Thoracic aorta (tissue), 2 donors: ENCODE results near the gene SMAD1. TPM values are rescaled to one million over a fixed set of nuclear protein-coding genes. Genes with fewer than 3 reads are reported as not detected.

ENCODE experiments used
- ATAC-seq: fragments of 150-250 bp; one replicate; pipeline ENCODE4 v1.8.0; 2017; ENCODE audit warnings: low read depth; ENCODE audit not compliant: insufficient number of reproducible peaks, low FRiP score
- DNase-seq: peaks from one replicate; pipeline ENCODE4 v3.0.0-alpha.2; 2020; ENCODE audit warnings: low spot score
- H3K27ac ChIP-seq, 2 donors: fragments of 200-600 bp; sonication (generic); 1 replicate in 1 of 2; 2 replicates in 1 of 2; pipeline ENCODE4 v1.5.1; 2016; ENCODE audit warnings: mild to moderate bottlenecking in 2 of 2, moderate library complexity in 2 of 2
- H3K27me3 ChIP-seq: fragments of 200-600 bp; sonication (generic); replicated peaks from 2 replicates; pipeline ENCODE4 v1.6.0; 2016; ENCODE audit warnings: mild to moderate bottlenecking; ENCODE audit not compliant: insufficient read depth
- H3K36me3 ChIP-seq: fragments of 200-600 bp; sonication (generic); one replicate; pipeline ENCODE4 v1.5.1; 2016
- H3K4me1 ChIP-seq, 2 donors: fragments of 200-600 bp; sonication (generic); 1 replicate in 1 of 2; 2 replicates in 1 of 2; pipeline versions ENCODE4 v1.5.1 to v1.6.0; 2016; ENCODE audit warnings: low read depth in 2 of 2, mild to moderate bottlenecking in 1 of 2; ENCODE audit not compliant: control insufficient read depth in 1 of 2
- H3K4me3 ChIP-seq: fragments of 200-600 bp; sonication (generic); 2 replicates; pipeline ENCODE4 v1.5.1; 2016; ENCODE audit warnings: mild to moderate bottlenecking
- H3K9me3 ChIP-seq: fragments of 200-600 bp; sonication (generic); 2 replicates; pipeline ENCODE4 v1.5.1; 2016
- CTCF ChIP-seq: fragments of 200-600 bp; sonication (generic); IDR thresholded peaks from one replicate; pipeline ENCODE4 v1.5.1; 2019; ENCODE audit warnings: antibody characterized with exemption
- total RNA-seq, 2 donors: library from RNA; depleted of rRNA; stranded (reverse); fragments of >200 nt; gene quantifications; one replicate each; pipeline versions ENCODE4 v1.1.0 to v1.2.3, GENCODE V29; 2016

SMAD1 gene
- total RNA-seq, 2 donors from 2014 or later = 39.9 to 55.2 TPM

GRCh38 chr4:145551660-145552059 lies 70.0 kb downstream of the SMAD1 start:
- TF ChIP-seq CTCF = no peak
- Histone ChIP-seq H3K4me1 (no peaks in the 10 kb centered on the region), H3K9me3 (no peaks in the 10 kb centered on the region), H3K36me3 (peaks cover 9% of the 10 kb centered on the region), H3K4me3 (no peak overlapping the region), H3K27me3 (no peaks in the 10 kb centered on the region), H3K27ac (no peak overlapping the region)
- ATAC-seq (no peak), DNase-seq (no peak)

- Histone ChIP-seq H3K27ac (no peak overlapping the region), H3K27me3 (no peaks in the 10 kb centered on the region)
- no peak for ATAC-seq
Observed at GRCh38 chr4:145552181-145552822, 70.6 kb downstream of the SMAD1 start.

GRCh38 chr4:145553375-145553774 lies 71.7 kb downstream of the SMAD1 start:
- H3K27ac ChIP-seq = no peak overlapping the region
- no peak for TF ChIP-seq CTCF
- H3K27me3 ChIP-seq = no peaks in the 10 kb centered on the region
- H3K9me3 ChIP-seq = no peaks in the 10 kb centered on the region
- H3K4me1 ChIP-seq = no peaks in the 10 kb centered on the region
- no peak for DNase-seq
- no peak overlapping the region for H3K4me3 ChIP-seq
- ATAC-seq = no peak
- H3K36me3 ChIP-seq = peaks cover 2% of the 10 kb centered on the region

More at GRCh38 chr4:145552181-145552822, 70.6 kb downstream of the SMAD1 start:
- Histone ChIP-seq H3K9me3 (no peaks in the 10 kb centered on the region), H3K4me3 (no peak overlapping the region), H3K4me1 (no peaks in the 10 kb centered on the region), H3K36me3 (peaks cover 5% of the 10 kb centered on the region)
- TF ChIP-seq CTCF = no peak
- no peak for DNase-seq

- DNase-seq (no peak), ATAC-seq (no peak)
- H3K4me3 ChIP-seq = no peak overlapping the region
- H3K4me1 ChIP-seq = no peaks in the 10 kb centered on the region
- H3K9me3 ChIP-seq = no peaks in the 10 kb centered on the region
- H3K27me3 ChIP-seq = no peaks in the 10 kb centered on the region
- no peak overlapping the region for H3K27ac ChIP-seq
- TF ChIP-seq CTCF = no peak
- H3K36me3 ChIP-seq = peaks cover 2% of the 10 kb centered on the region
Observed at GRCh38 chr4:145554691-145555090, 73.0 kb downstream of the SMAD1 start.

- TF ChIP-seq CTCF = peak; percentile 81
Observed at GRCh38 chr4:145557720-145558119, 76.1 kb downstream of the SMAD1 start.

More at GRCh38 chr4:145557720-145558119, 76.1 kb downstream of the SMAD1 start:
- H3K27me3 ChIP-seq = no peaks in the 10 kb centered on the region
- no peaks in the 10 kb centered on the region for H3K9me3 ChIP-seq
- ATAC-seq = no peak
- no peak overlapping the region for H3K4me3 ChIP-seq
- no peaks in the 10 kb centered on the region for H3K4me1 ChIP-seq
- H3K36me3 ChIP-seq = peaks cover 2% of the 10 kb centered on the region
- H3K27ac ChIP-seq = no peak overlapping the region
- DNase-seq = no peak
